Measurements from ENCODE around the gene SDSL.

Gene SDSL

DNA sequence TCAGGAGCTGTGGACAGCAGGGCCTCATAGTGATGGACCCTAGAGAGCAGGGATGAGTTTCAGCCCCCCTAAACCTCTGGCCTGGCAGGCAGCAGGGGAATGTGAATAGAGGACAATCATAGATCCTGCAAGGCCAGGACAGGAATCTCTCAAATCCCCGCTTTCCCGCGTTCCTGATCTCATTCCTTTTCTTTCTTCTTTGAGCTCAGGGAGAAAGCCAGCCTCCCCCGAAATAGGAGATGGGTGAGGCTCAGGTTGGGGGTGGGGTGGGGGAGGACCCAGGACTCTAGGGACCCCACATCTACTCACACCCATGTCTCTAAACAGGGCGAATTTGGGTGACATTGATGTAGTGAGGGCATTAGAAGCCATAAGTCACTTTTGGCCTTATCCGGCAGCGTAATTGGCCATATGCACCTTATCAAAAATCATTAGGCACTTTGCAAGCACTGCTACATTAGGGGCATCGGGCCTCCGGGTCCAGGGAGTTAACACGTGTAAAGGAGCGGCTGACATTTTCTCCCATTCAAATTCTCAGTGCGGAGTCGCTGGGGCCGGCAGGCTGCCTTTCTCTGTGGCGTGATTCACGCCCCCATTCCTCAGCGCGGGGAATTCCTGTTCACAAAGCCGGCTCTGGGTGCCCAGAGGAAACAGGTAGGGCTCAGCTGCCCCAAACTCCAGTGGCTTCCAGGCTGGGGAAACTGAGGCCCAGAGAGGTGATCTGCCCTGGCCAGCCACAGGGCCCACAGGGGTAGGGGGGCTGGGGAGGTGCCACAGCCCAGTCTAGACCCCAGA, 48.0 kb downstream of the SDSL start:
- DNase-seq: no peak

- DNase-seq: no peak
Measured at GRCh38 chr12:113470871-113471618, 48.9 kb downstream of the SDSL start.

DNA sequence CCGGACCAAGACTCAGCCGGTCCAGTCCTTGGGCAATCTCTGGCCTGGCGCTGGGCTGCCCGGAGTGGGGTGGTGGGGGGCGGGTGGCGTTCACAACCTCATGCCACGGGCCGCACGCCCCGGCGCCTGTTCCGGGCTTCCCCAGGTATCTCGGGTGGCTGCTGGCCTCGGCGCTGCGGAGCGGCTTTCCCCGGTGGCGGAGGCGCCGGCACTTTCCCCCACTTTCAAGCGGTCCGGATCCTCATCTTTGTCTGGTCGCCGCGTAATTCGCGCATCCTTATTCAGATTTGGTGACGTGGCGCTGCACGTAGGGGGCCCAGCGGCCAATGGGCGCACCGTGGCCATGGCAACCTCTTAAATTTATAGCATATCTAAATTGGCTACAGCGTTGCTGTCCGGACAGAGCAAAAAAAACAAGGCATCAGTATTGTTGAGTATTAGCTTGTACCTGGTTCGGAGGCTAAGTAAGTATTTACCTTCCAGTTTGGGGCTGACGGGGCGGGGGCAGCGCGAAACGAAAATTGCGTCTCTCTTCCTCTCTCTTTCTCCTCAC, 49.5 kb downstream of the SDSL start, which contains the start of gene LHX5:
Gene LHX5 (minus strand): TSS at position 253 of the 553 bp plus-strand sequence. CDS start 373 bp downstream, outside the sequence.
- no peak for DNase-seq

GRCh38 chr12:113472191-113473121, 50.3 kb downstream of the SDSL start:
- DNase-seq: no peak

GRCh38 chr12:113473400-113473799, 51.2 kb downstream of the SDSL start:
- no peak for DNase-seq

- no peak for DNase-seq
Measured at GRCh38 chr12:113473942-113474341, 51.8 kb downstream of the SDSL start.

GRCh38 chr12:113474635-113475436, 52.7 kb downstream of the SDSL start:
- no peak for DNase-seq

DNA sequence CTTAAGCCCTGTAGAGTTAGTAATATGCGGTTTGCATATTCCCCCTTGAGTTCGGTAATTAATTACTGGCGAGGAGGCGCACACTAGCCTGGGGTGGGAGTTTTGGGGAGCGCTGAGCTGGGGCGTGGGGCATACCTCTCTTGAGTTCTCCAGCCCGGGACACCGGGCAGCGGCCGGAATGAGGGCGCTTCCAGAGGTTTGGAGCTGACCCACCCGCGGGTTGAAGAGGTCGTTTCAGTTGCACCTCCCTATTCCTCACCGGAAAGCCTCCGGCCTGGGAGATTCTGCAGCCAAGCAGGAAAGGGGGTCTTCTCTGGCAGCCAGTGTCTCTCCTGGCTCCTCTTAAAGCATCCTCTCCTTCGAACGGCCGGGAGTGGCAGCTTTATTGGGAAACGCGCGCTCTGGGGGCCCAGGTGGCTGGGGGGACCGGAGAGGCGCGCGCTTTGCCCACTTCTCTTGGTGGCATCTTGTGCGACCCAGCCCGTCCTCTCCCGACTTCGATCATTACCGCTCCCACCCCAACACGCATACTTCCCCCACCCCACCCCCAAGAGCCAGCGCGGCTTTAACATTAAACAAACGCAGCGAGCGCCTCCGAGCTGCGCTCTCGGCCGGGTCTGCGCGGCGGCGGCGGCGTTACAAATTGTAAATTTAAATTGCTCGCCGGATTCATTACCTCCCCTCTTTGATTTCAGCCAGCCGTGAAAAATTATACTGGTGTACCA, 53.4 kb downstream of the SDSL start:
- no peak for DNase-seq

- no peak for DNase-seq
Measured at GRCh38 chr12:113476176-113476986, 54.2 kb downstream of the SDSL start.

- DNase-seq: no peak
Measured at GRCh38 chr12:113477171-113477841, 55.1 kb downstream of the SDSL start.

DNA sequence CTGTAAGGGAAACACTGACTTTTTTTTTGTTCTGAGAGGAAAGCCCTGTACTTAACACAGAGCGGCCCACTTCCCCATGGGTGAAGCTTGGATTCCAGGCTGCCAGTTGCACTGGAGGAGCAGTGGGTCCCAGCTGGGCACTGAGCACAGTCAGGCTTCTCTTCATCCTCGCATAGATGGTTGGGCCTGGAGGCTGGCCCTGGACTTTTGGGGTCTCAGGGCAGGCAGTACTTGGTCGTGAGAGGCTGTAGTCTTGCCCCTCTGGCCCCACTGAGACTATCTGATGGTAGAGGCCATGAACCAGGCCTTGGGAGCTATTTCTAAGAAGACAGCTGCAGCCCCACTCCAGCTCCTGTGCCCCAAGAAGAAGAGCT, 55.6 kb downstream of the SDSL start:
- DNase-seq: no peak

- DNase-seq: no peak
Measured at GRCh38 chr12:113478351-113479011, 56.3 kb downstream of the SDSL start.

- DNase-seq: no peak
Measured at GRCh38 chr12:113479216-113479589, 57.0 kb downstream of the SDSL start.

GRCh38 chr12:113479590-113480335, 57.6 kb downstream of the SDSL start:
- DNase-seq: peak; percentile 68

GRCh38 chr12:113480336-113480971, 58.3 kb downstream of the SDSL start:
- DNase-seq: no peak

DNA sequence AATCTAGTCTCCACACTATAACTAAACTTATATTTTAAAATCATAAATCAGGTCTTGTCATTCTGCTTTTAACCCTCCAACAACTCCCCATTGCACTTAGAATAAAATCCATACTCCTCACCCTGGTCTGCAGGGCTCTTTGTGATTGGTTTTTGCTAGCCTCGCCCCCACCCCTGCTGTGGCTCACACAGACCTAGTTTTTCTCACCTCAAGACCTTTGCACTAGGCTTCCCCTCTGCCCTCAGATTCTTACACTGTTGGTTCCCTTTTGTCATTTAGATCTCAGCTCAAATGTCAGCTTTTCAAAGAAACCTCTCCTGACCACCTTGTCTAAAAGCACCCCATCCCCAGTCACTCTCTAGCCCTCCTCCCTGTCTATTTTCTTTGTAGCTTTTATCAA, 60.2 kb downstream of the SDSL start:
- no peak for DNase-seq

DNA sequence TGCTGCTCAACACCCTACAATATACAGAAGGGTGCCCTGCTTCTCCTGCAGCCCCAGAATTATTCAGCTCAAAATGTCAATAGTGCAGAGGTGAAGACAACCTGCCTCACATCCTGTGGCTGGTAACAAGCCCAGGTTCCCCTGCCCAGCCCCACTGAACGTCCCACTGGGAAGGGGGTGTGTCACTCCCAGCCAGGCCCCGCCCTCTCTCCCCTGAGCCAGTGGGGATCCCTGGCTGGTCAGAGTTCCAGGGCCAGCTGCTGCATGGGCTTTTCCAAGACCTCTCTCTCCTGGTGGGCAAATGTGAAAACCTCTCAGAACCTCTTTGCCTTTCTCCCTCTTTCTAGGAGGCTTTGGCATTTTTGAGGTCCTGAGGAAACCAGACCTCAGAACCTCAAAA, 63.1 kb downstream of the SDSL start:
- DNase-seq: no peak

GRCh38 chr12:113486722-113487121, 64.5 kb downstream of the SDSL start:
- no peak for DNase-seq

Data from stimulated activated CD8-positive, alpha-beta memory T cell treated with anti-CD3 and anti-CD28 coated beads, Interleukin-4, amount 100 ng/mL, for 48 hours (primary cell).